Ovary (tissue), 3 donors: ENCODE results near the gene PLET1.

Experiments used
- CTCF ChIP-seq, 3 donors: fragments of 450-650 bp in 2 of 3; fragments of 200-600 bp in 1 of 3; IDR thresholded peaks; one replicate each; pipeline versions ENCODE4 v1.5.1 to v1.8.0; 2016 to 2022; ENCODE audit warnings: antibody characterized with exemption in 3 of 3, mild to moderate bottlenecking in 1 of 3
- EP300 ChIP-seq: sonication (generic); formaldehyde crosslinking; IDR thresholded peaks from one replicate; pipeline ENCODE4 v1.6.1; 2017; ENCODE audit warnings: antibody characterized with exemption
- POLR2A ChIP-seq: fragments of 450-650 bp; IDR thresholded peaks from one replicate; pipeline ENCODE4 v1.6.1; 2017; ENCODE audit warnings: antibody characterized with exemption, mild to moderate bottlenecking, moderate library complexity
- donor health status: DM: no; HTN: no; CAD: no.

GRCh38 chr11:112213753-112214152 lies 46.9 kb downstream of the PLET1 start:
- no peak for TF ChIP-seq CTCF (IDR thresholded peaks at IDR 0.05)
- no peak for TF ChIP-seq EP300
- TF ChIP-seq POLR2A = no peak
